ENCODE results near the gene SLC9A9.

SLC9A9 gene

DNA sequence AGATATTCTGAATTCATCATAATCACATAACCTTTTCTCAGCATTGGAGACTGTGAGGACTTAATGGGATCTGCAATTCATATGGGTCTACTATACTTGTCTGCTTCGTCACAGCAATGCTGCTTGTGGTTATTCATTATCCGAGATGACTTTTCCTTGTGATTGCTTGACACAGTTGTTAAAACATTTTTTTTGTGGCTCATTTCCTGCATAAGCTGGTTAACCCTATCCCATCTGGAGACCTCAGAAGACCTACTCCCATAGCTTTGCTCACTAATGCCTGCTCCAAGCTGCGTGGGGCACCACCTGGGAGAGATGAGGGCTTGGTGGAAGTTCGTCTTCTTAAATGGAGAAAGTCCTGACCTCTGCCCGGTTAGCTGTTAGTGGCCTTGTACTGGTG, 367.9 kb downstream of the SLC9A9 start:
- DNase-seq (ENCODE audit: low read depth), result no peak
- H3K4me3 ChIP-seq (ENCODE audit: low read depth, low read length), result no peak overlapping the region
- TF ChIP-seq, protein P1, sequence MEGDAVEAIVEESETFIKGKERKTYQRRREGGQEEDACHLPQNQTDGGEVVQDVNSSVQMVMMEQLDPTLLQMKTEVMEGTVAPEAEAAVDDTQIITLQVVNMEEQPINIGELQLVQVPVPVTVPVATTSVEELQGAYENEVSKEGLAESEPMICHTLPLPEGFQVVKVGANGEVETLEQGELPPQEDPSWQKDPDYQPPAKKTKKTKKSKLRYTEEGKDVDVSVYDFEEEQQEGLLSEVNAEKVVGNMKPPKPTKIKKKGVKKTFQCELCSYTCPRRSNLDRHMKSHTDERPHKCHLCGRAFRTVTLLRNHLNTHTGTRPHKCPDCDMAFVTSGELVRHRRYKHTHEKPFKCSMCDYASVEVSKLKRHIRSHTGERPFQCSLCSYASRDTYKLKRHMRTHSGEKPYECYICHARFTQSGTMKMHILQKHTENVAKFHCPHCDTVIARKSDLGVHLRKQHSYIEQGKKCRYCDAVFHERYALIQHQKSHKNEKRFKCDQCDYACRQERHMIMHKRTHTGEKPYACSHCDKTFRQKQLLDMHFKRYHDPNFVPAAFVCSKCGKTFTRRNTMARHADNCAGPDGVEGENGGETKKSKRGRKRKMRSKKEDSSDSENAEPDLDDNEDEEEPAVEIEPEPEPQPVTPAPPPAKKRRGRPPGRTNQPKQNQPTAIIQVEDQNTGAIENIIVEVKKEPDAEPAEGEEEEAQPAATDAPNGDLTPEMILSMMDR (IDR thresholded peaks at IDR 0.05; ENCODE audit: low read depth, low read length, missing control alignments), result no peak

DNA sequence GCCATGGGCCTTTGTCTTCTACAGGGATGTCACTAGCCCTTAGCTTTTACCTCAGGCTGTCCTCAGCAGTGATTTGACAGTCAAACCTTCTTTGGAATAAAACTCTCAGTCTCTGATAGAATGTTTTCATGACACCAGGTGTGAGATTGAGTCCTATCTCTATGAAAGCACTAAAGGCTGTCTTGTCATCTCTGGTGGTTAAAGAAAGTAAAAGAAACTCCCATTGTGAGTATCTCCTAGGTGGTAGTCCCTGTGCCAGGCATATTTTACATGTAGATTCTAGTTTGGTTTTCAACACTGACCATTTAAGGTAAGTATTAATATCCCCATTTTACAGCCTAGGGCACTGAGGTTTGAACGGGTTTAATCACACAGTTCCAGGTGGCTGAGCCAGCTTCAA, 368.5 kb downstream of the SLC9A9 start:
- TF ChIP-seq, protein P1 (IDR thresholded peaks at IDR 0.05; ENCODE audit: low read depth, low read length, missing control alignments), result no peak
- no peak overlapping the region for H3K4me3 ChIP-seq (ENCODE audit: low read depth, low read length)
- DNase-seq (ENCODE audit: low read depth), result no peak

DNA sequence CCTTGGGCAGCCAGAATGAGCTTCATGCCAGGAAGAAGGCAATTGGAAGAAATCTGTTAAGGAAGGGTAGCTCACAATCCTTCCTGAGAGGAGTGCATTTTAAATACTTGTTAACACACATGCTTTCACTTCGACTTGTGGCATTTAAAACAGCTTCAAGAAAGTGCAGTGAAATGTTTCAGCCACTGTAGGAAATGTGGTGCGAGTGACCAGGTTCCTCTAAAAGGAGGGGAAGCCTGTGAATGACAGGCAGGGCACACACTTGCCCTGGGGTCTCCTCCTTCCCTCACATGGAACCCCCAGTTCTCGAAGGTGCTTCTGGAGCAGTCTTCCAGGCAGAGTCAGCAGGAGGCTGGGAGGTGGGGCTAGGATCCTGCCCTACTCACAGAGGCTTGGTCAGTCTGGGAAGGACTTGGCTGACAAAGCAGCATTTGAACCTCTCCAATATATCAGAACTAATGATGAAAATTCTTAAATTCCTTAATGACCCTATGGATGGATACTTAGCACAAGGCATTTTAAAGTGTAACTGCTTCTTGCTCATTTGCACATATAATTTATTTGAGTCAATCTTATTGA, 370.1 kb downstream of the SLC9A9 start:
- no peak overlapping the region for H3K4me3 ChIP-seq (ENCODE audit: low read depth, low read length)
- DNase-seq (ENCODE audit: low read depth), result no peak
- TF ChIP-seq, protein P1 (IDR thresholded peaks at IDR 0.05; ENCODE audit: low read depth, low read length, missing control alignments), result no peak

DNA sequence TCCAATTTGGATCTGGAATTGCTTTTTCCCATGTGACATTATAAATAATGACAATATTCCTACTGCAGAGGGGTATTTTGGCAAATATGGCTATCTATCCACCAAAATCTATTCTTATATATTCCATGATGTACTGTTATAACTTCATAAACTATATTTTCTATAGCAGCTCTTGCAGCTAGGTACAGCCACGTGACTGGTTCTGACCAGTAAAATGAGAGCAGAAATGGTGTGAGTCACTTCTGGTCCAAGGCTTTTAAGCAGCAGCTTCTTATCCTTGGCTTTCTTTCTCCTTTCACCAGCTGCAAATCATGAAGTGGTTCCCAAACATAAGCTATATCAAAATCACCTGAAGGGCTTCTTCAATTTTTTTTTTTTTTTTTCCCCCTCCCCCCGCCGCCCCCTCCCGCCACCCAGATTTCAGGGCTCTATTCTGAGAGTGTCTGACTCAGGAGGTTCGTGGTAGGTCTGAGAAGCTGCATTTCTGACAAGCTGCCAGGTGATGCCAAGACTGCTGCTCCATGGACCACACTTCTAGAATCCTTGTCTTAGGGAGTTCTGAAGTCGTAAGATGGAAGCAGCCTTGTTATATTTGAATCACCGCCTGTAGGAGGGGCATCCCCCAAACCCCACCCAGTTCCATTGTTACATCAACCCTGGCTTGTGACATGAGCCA, 371.2 kb downstream of the SLC9A9 start:
- H3K4me3 ChIP-seq (ENCODE audit: low read depth, low read length), result no peak overlapping the region
- TF ChIP-seq, protein P1 (IDR thresholded peaks at IDR 0.05; ENCODE audit: low read depth, low read length, missing control alignments), result no peak
- DNase-seq (ENCODE audit: low read depth), result no peak

DNA sequence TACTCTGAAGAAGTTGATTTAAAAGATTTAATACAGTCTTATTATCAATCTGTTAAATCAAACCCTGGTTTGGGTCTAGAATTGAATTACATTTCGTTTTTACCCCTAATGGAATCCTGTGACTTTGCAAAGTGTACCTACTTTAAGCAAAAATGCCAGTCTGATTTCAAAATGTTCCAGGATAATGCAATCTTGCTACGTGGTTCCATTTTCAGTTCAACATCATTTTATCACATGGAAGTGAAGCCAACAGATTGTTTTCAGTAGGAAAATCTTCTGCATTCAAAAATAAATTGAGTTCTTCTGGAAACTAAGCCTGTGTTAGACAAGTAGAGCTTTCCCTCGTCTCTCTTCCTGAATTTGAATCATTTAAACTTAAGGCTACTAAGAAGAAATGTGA, 372.3 kb downstream of the SLC9A9 start:
- H3K4me3 ChIP-seq (ENCODE audit: low read depth, low read length), result no peak overlapping the region
- TF ChIP-seq, protein P1 (IDR thresholded peaks at IDR 0.05; ENCODE audit: low read depth, low read length, missing control alignments), result no peak
- no peak for DNase-seq (ENCODE audit: low read depth)

DNA sequence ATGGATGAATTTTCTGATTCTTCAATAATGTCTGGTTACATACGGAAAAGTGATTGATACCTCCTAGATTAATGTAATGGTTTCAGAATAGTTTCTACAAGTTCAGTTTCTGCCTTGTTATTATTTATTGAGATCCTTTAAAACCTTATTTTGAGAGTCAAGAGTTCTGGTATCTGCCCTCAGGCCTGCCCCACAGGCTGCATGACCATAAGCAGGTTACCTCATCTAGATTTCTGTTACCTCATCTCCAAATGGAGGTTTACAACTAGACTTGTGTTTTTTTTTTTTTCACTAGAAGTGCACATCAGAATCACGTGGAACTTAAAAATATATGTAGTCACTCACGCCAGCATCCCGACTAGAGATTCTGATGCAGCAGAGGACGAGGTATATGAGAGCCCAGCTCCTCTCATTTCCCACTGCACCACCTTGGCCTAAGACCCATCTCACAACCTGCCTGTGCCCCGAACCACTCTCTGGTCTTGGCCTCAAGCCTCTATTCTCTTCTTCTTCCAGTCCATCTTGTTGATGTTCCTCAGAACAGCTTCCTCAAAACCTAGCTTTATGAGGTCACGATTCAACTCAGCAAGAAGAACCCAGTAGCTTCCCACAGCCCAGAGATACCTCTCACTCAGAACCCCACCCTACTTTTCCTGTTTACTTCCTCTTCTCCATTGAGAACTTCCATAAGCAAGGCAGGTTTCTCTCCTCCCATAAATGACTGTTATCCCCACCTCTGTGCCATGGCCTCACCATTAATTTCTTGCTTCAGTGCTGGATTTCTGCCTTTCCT, 375.3 kb downstream of the SLC9A9 start:
- TF ChIP-seq, protein P1 (IDR thresholded peaks at IDR 0.05; ENCODE audit: low read depth, low read length, missing control alignments), result no peak
- no peak overlapping the region for H3K4me3 ChIP-seq (ENCODE audit: low read depth, low read length)
- DNase-seq (ENCODE audit: low read depth), result no peak
